ENCODE measurements around the gene CAPN5.

Gene CAPN5

GRCh38 chr11:77039491-77040400, 27.0 kb upstream of the CAPN5 start:
- Mint-ChIP-seq H3K27ac (no peak overlapping the region), H3K9me3 (peaks cover 13% of the 10 kb centered on the region), H3K36me3 (ENCODE audit: low read depth) (no peaks in the 10 kb centered on the region), H3K27me3 (ENCODE audit: low read depth, poor library complexity) (peaks cover 66% of the 10 kb centered on the region), H3K4me3 (peak overlapping the region; percentile 53), H3K4me1 (peaks cover 22% of the 10 kb centered on the region)
- DNase-seq, result peak; percentile 67
- TF ChIP-seq CTCF (IDR thresholded peaks at IDR 0.05), result peak; percentile 49

- Mint-ChIP-seq H3K4me1 (peaks cover 22% of the 10 kb centered on the region), H3K4me3 (peak overlapping the region; percentile 66), H3K27me3 (ENCODE audit: low read depth, poor library complexity) (peaks cover 71% of the 10 kb centered on the region), H3K36me3 (ENCODE audit: low read depth) (no peaks in the 10 kb centered on the region), H3K9me3 (peaks cover 13% of the 10 kb centered on the region), H3K27ac (no peak overlapping the region)
- TF ChIP-seq CTCF (IDR thresholded peaks at IDR 0.05), result no peak
- no peak for DNase-seq
Observed at GRCh38 chr11:77040401-77040777, 26.4 kb upstream of the CAPN5 start.

- H3K9me3 Mint-ChIP-seq, result peaks cover 13% of the 10 kb centered on the region
- H3K36me3 Mint-ChIP-seq (ENCODE audit: low read depth), result no peaks in the 10 kb centered on the region
- no peak for DNase-seq
- TF ChIP-seq CTCF (IDR thresholded peaks at IDR 0.05), result no peak
- no peak overlapping the region for H3K27ac Mint-ChIP-seq
- H3K4me3 Mint-ChIP-seq, result peak overlapping the region; percentile 66
- H3K4me1 Mint-ChIP-seq, result peaks cover 22% of the 10 kb centered on the region
- H3K27me3 Mint-ChIP-seq (ENCODE audit: low read depth, poor library complexity), result peaks cover 73% of the 10 kb centered on the region
Observed at GRCh38 chr11:77040889-77041288, 25.9 kb upstream of the CAPN5 start.

GRCh38 chr11:77042111-77042726, 24.6 kb upstream of the CAPN5 start:
- Mint-ChIP-seq H3K4me1 (peaks cover 26% of the 10 kb centered on the region), H3K4me3 (no peak overlapping the region), H3K27me3 (ENCODE audit: low read depth, poor library complexity) (peaks cover 81% of the 10 kb centered on the region)

GRCh38 chr11:77044356-77044755, 22.4 kb upstream of the CAPN5 start:
- Mint-ChIP-seq H3K4me3 (no peak overlapping the region), H3K9me3 (peaks cover 13% of the 10 kb centered on the region), H3K36me3 (ENCODE audit: low read depth) (no peaks in the 10 kb centered on the region), H3K27me3 (ENCODE audit: low read depth, poor library complexity) (peaks cover 67% of the 10 kb centered on the region), H3K27ac (no peak overlapping the region), H3K4me1 (peaks cover 19% of the 10 kb centered on the region)
- TF ChIP-seq CTCF (IDR thresholded peaks at IDR 0.05), result no peak
- DNase-seq, result no peak

More at GRCh38 chr11:77042111-77042726, 24.6 kb upstream of the CAPN5 start:
- peaks cover 13% of the 10 kb centered on the region for H3K9me3 Mint-ChIP-seq
- no peak for TF ChIP-seq CTCF (IDR thresholded peaks at IDR 0.05)
- no peaks in the 10 kb centered on the region for H3K36me3 Mint-ChIP-seq (ENCODE audit: low read depth)
- no peak overlapping the region for H3K27ac Mint-ChIP-seq
- no peak for DNase-seq
